Naive thymus-derived CD8-positive, alpha-beta T cell (primary cell): ENCODE results near the gene EGLN1. TPM values are rescaled to one million over a fixed set of nuclear protein-coding genes. Genes with fewer than 3 reads are reported as not detected.

Source experiments
- ATAC-seq, 2 donors: fragments of 150-1000 bp; cut with Tn5 transposase in 1 of 2; sonication (Bioruptor Pico), chemical (Tn5 transposase) in 1 of 2; 1 replicate in 1 of 2; 2 replicates in 1 of 2; pipeline ENCODE4 v1.10.0; 2021; ENCODE audit warnings: mild to moderate bottlenecking in 2 of 2, moderate library complexity in 2 of 2
- POLR2A ChIA-PET: fragments of 350-600 bp; sonication (Branson Sonifier 250); formaldehyde crosslinking; loops from one replicate; lab custom pipeline; 2021; ENCODE audit warnings: antibody characterized with exemption; lab: Charles Lee
- DNase-seq, 10 donors: peaks; one replicate each; pipeline versions ENCODE4 v3.0.0 to v3.0.0-alpha.2; 2020 to 2022
- H3K27ac Mint-ChIP-seq, 10 donors: one replicate each; pipeline ENCODE4 v1.8.0; 2020 to 2022; ENCODE audit warnings: mild to moderate bottlenecking in 10 of 10, mixed read lengths in 10 of 10, moderate library complexity in 4 of 10, inconsistent platforms in 1 of 10
- H3K27me3 Mint-ChIP-seq, 5 donors: one replicate each; pipeline ENCODE4 v1.8.0; 2021 to 2022; ENCODE audit warnings: mixed read lengths in 5 of 5
- H3K36me3 Mint-ChIP-seq, 3 donors: one replicate each; pipeline ENCODE4 v1.8.0; 2020 to 2022; ENCODE audit warnings: mixed read lengths in 3 of 3, mild to moderate bottlenecking in 2 of 3, inconsistent platforms in 1 of 3
- H3K4me1 Mint-ChIP-seq, 4 donors: one replicate each; pipeline ENCODE4 v1.8.0; 2021 to 2022; ENCODE audit warnings: mixed read lengths in 4 of 4
- H3K4me3 Mint-ChIP-seq, 10 donors: one replicate each; pipeline ENCODE4 v1.8.0; 2020 to 2022; ENCODE audit warnings: mild to moderate bottlenecking in 10 of 10, mixed read lengths in 10 of 10, moderate library complexity in 6 of 10, inconsistent platforms in 1 of 10
- H3K9me3 Mint-ChIP-seq, 9 donors: one replicate each; pipeline ENCODE4 v1.8.0; 2020 to 2022; ENCODE audit warnings: mixed read lengths in 9 of 9, mild to moderate bottlenecking in 3 of 9, inconsistent platforms in 1 of 9, moderate library complexity in 1 of 9
- polyA plus RNA-seq, 3 donors: library from polyadenylated mRNA; unstranded; fragments of 300-500 nt; fragmentation: Illumina TruSeq; gene quantifications; one replicate each; pipeline ENCODE4 v1.2.3, GENCODE V29; 2021
- total RNA-seq, 8 experiments: library from RNA in 2 of 8; stranded (reverse) in 2 of 8; gene quantifications; one replicate each; pipeline ENCODE4 v1.2.3 and lab custom pipeline; 2021 to 2026

The EGLN1 gene
- total and polyA plus RNA-seq, 5 experiments from 2014 or later = 17.8 to 32.7 (median 27.3) TPM

DNA sequence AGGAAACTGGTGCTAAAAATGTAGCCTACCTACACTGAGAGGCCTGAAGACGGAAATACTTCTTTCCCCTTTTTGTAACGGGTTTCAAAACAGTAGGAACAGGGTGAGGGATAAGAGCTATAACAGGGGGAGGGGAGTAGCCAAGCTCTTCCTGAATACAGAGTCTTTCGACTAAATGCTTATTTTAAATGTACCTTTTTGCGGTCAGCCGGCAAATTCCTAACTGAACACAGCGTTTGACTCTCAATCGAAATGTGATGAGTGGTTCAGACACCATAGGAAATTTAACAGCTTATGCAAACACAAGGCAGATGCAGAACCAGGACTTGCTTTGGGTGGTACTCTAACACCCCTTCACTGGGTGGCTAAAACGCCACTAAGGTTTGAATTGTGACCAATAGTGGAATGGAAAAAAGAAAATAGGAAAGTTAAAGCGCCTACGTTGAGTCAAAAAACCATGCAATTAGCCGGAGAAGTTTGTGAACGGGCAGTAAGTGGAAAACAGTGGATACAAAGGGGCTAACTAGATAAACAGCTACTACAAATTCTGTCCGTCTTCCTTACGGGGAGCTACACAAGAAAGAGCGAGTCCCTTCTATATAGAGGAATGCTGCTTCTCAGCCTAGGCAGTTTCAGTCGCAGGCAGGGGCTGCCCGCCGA is 1.7 kb downstream of the EGLN1 start:
- H3K9me3 Mint-ChIP-seq = no peaks in the 10 kb centered on the region
- H3K4me3 Mint-ChIP-seq = peak overlapping the region; percentile 80 to 97 (median 95)
- DNase-seq (peak in 2 of 10 donors; percentile 10 to 12), ATAC-seq (no peak)
- H3K4me1 Mint-ChIP-seq = peaks cover 36 to 58% (median 55%) of the 10 kb centered on the region in 4 donors
- peaks cover 0 to 25% (median 0%) of the 10 kb centered on the region in 3 donors for H3K36me3 Mint-ChIP-seq
- H3K27me3 Mint-ChIP-seq = no peaks in the 10 kb centered on the region
- peak overlapping the region; percentile 64 to 96 (median 92) for H3K27ac Mint-ChIP-seq
- POLR2A ChIA-PET = interaction anchor here (0.6 to 3.0 kb wide), 6 partner anchors 8 to 192 kb away, joined by 3 to 37 read pairs (median 4); partner anchors contain the start of genes EXOC8, SPRTN and TSNAX

DNA sequence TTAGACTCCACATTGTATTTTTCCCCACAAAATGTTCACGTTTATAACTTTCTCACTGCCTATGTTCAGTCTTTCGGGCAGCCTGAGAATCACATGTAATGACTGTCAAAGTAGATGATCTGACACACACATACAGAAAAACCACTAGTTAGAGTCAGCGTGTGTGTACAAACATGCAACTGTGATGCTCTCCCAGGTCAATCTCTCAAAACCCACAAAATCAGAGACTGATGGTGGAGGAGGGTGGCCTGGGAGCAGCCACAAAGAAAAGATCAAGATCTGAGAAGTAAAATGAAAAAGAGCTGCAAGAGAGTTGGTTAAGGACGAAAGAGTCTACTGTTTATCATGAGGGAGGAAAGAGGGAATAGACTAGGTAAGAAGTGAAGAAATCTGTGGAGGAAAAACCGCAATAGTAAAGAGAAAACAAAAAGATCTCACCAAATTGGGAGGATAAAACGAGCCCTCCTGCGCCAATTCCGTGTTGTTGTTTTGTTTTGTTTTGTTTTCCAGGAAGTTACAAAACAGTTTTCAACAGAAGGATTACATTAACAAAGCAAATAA is 2.3 kb downstream of the EGLN1 start:
- no peaks in the 10 kb centered on the region for H3K9me3 Mint-ChIP-seq
- DNase-seq (no peak), ATAC-seq (no peak)
- peaks cover 0 to 28% (median 0%) of the 10 kb centered on the region in 3 donors for H3K36me3 Mint-ChIP-seq
- H3K4me3 Mint-ChIP-seq = peak overlapping the region; percentile 80 to 97 (median 95)
- H3K27me3 Mint-ChIP-seq = no peaks in the 10 kb centered on the region
- POLR2A ChIA-PET = interaction anchor here (0.6 to 3.0 kb wide), 3 partner anchors 16 to 109 kb away, joined by 3 to 37 read pairs (median 23); partner anchors contain the start of genes EXOC8, SPRTN and TSNAX
- H3K27ac Mint-ChIP-seq = peak overlapping the region in 9 of 10 donors; percentile 64 to 96 (median 92)
- peaks cover 36 to 62% (median 60%) of the 10 kb centered on the region in 4 donors for H3K4me1 Mint-ChIP-seq

DNA sequence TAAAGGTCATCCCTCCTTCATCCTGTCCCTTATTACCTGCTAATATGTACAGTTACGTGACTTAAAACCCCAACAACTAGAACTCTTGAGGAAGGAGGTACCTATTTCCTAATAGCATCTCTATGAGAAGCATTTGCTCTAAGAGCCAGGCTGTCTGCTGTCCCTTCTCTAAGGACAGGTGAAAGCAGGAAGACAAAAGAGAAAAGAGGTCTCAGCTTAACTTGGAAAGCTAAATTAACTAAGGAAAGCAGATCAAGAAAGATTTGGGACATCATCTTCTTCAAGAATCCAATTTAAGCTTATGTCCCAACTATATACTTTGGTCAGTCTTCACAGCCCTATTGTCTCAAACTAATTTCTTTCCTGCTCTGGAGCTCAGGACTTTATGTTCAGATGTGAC is 2.9 kb downstream of the EGLN1 start:
- ATAC-seq = no peak
- peak overlapping the region in 1 of 10 donors; percentile 24 for H3K27ac Mint-ChIP-seq
- peaks cover 39 to 68% (median 66%) of the 10 kb centered on the region in 4 donors for H3K4me1 Mint-ChIP-seq
- peak overlapping the region; percentile 76 to 97 (median 94) for H3K4me3 Mint-ChIP-seq
- H3K27me3 Mint-ChIP-seq = no peaks in the 10 kb centered on the region
- H3K36me3 Mint-ChIP-seq = peaks cover 0 to 31% (median 3%) of the 10 kb centered on the region in 3 donors
- no peak for DNase-seq
- no peaks in the 10 kb centered on the region for H3K9me3 Mint-ChIP-seq
- POLR2A ChIA-PET = no interaction called here

DNA sequence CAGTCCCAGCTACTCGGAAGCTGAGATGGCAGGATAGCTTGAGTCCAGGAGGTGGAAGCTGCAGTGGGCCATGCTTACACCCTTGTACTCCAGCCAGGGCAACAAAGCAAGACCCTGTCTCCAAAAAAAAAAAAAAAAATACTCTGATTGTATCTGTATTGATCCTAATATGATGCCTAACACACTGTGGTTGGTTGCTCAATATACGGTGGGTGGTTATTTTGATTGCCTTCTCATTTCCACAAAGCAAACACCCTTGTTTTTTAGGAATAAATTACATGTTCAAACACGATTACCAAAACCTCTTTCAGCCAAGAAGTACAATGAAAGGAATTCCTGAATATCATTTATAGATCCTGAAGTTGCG is 3.4 kb downstream of the EGLN1 start:
- Mint-ChIP-seq H3K27ac (peak overlapping the region in 1 of 10 donors; percentile 33), H3K4me1 (peaks cover 42 to 72% (median 70%) of the 10 kb centered on the region in 4 donors), H3K9me3 (no peaks in the 10 kb centered on the region), H3K27me3 (no peaks in the 10 kb centered on the region), H3K4me3 (peak overlapping the region; percentile 76 to 97 (median 94)), H3K36me3 (peaks cover 0 to 36% (median 7%) of the 10 kb centered on the region in 3 donors)
- DNase-seq (no peak), ATAC-seq (no peak)
- POLR2A ChIA-PET = no interaction called here

DNA sequence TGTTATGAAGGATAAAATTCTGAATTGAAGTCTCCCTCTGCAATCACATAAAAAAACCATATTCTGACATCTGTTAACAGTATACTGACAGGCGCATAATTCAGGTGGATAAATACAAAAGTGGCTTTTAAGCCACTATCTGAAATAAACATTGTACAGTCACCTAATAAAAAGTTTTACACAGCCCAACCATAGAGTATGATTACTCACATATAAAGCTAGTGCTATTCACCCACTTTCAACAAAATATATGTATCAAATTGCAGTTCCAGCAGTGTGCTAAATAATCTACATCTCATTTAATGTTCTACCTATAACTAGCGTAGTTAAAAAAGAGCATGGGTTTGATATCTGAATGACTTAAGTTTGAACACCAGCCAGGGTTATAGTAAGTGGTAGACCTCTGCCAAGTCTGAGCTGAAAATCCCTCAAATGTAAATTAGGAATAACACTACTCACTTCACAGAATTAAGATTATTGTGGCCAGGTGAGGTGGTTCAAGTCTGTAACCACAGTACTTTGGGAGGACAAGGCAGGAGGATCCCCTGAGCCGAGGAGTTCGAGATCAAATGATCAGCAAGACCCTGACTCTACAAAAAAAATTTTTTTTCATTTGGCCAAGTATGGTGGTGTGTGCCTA is 3.9 kb downstream of the EGLN1 start:
- Mint-ChIP-seq H3K27ac (peak overlapping the region in 1 of 10 donors; percentile 33), H3K27me3 (no peaks in the 10 kb centered on the region), H3K4me1 (peaks cover 47 to 75% (median 72%) of the 10 kb centered on the region in 4 donors), H3K4me3 (peak overlapping the region; percentile 76 to 97 (median 94)), H3K36me3 (peaks cover 0 to 41% (median 10%) of the 10 kb centered on the region in 3 donors), H3K9me3 (no peaks in the 10 kb centered on the region)
- POLR2A ChIA-PET = no interaction called here
- ATAC-seq (no peak), DNase-seq (no peak)

DNA sequence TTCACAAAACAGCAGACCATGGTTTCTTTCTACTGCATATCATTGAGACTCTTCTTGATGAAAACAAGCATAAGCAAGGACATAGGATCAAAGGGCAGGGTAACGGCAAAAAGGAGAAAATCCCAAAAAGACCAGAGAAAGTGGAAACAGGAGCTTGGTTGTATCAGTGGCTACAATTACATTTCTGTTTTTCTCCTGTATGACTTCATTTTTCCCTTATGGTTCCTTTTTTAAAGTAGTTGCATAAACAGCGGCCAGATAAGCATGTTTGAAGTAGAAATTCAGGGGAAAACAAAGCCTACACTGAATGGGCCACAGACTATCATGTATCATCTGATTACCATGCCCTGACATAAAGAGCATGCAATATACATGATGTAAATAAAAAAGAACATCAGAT is 4.6 kb downstream of the EGLN1 start:
- DNase-seq (no peak), ATAC-seq (no peak)
- Mint-ChIP-seq H3K4me3 (peak overlapping the region; percentile 57 to 97 (median 76)), H3K9me3 (no peaks in the 10 kb centered on the region), H3K27ac (peak overlapping the region in 1 of 10 donors; percentile 10), H3K27me3 (no peaks in the 10 kb centered on the region), H3K36me3 (peaks cover 0 to 45% (median 17%) of the 10 kb centered on the region in 3 donors), H3K4me1 (peaks cover 52 to 75% (median 73%) of the 10 kb centered on the region in 4 donors)
- POLR2A ChIA-PET = no interaction called here

DNA sequence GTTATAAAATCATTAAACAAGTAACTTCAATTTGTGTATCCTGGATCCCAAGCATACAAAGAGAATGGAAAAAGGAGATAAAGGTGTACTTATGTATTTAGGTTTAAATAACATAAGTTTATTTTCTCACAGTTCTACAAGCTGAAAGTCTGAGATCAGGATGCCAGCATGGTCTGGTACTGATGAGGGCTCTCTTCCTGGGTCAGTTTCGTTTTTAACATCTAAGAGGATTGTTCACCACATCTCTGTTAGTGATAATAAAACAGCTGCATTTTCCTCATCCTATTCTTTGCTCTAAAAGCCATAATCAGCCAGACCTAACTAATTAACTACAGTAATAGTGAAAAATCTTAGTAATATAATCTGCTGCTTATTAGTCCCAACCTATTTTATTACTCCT is 5.2 kb downstream of the EGLN1 start:
- POLR2A ChIA-PET = no interaction called here
- peaks cover 55 to 79% (median 77%) of the 10 kb centered on the region in 4 donors for H3K4me1 Mint-ChIP-seq
- no peaks in the 10 kb centered on the region for H3K27me3 Mint-ChIP-seq
- DNase-seq (no peak), ATAC-seq (no peak)
- H3K36me3 Mint-ChIP-seq = peaks cover 0 to 51% (median 23%) of the 10 kb centered on the region in 3 donors
- peak overlapping the region; percentile 20 to 97 (median 72) for H3K4me3 Mint-ChIP-seq
- H3K9me3 Mint-ChIP-seq = no peaks in the 10 kb centered on the region
- H3K27ac Mint-ChIP-seq = no peak overlapping the region

DNA sequence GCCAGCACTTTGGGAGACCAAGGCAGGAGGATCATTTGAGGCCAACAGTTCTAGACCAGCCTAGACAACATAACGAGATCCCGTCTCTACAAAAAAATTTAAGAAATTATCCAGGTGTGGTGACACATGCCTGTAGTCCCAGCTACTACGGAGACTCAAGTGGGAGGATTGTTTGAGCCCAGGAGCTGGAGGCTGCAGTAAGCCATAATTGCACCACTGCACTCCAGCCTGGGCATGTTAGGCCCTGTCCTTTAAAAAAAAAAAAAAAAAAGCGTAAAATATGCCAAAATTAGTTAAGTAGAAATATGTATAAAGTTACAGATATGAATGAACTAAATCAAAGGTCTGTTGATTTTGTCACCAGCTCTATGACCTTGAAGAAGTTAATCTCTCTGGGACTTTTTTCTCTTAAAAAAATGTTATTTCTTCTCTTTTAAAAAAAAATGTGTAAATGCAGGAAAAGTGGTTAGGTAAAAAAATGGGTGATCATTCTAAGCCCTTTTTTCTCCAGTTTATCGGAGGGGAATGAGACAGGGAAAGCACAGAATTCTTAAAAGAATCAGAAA is 7.0 kb downstream of the EGLN1 start:
- POLR2A ChIA-PET = no interaction called here
- Mint-ChIP-seq H3K4me3 (peak overlapping the region in 4 of 10 donors; percentile 11 to 60 (median 42)), H3K36me3 (peaks cover 0 to 54% (median 23%) of the 10 kb centered on the region in 3 donors), H3K27me3 (no peaks in the 10 kb centered on the region), H3K9me3 (no peaks in the 10 kb centered on the region), H3K4me1 (peaks cover 48 to 80% (median 71%) of the 10 kb centered on the region in 4 donors), H3K27ac (no peak overlapping the region)
- DNase-seq (no peak), ATAC-seq (no peak)

DNA sequence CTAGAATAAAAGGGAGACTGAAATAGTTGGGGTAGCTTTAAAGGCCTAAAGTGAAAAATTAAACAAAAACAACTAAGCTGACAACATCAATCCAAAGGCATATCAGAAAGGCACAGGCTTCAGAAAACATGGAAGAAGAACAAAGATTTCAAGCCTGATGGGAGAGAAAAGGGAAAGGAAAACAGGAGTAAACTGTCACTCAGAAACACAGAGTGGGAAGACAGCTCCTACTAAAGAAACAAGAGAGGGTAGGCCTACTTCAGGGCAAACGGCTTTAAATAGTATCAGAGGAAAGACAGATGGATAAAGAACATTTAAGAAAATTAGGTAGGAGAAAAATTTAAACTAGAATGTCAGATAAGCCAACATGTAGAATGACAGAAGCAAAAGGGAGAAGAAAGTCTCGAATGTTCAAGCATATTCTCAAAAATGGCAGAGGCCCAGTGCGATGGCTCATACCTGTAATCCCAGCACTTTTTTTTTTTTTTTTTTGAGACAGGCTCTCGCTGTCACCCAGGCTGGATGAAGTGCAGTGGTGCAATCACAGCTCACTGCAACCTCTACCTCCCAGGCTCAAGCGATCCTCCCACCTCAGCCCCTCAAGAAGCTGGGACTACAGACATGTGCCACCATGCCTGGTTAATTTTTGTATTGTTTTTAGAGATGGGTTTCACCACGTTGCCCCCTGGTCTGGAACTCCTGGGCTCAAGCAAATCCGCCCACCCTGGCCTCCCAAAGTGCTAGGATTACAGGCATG is 7.6 kb downstream of the EGLN1 start:
- ATAC-seq (no peak), DNase-seq (no peak)
- Mint-ChIP-seq H3K27ac (peak overlapping the region in 2 of 10 donors; percentile 4 to 49), H3K4me1 (peaks cover 41 to 74% (median 65%) of the 10 kb centered on the region in 4 donors), H3K9me3 (no peaks in the 10 kb centered on the region), H3K4me3 (peak overlapping the region in 8 of 10 donors; percentile 7 to 59 (median 48)), H3K27me3 (no peaks in the 10 kb centered on the region), H3K36me3 (peaks cover 0 to 50% (median 23%) of the 10 kb centered on the region in 3 donors)
- POLR2A ChIA-PET = no interaction called here

DNA sequence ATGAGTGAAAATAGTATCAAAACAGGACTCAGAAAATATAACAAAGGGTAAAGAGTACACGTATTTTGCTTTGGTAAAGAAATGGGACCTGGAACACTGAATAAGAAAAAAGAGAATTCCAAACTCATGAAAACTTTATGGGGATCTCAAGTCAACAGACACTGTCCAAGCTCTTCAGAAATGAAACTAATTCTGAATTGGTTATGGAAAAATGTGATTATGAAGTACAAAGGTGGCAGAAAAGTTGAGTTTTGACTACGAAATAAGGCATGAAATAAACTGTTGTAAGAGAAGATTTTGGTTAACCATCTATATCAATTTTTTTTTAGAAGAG is 8.4 kb downstream of the EGLN1 start:
- Mint-ChIP-seq H3K4me1 (peaks cover 37 to 66% (median 58%) of the 10 kb centered on the region in 4 donors), H3K27ac (peak overlapping the region in 1 of 10 donors; percentile 9), H3K4me3 (peak overlapping the region in 8 of 10 donors; percentile 15 to 59 (median 48)), H3K9me3 (no peaks in the 10 kb centered on the region), H3K36me3 (peaks cover 0 to 48% (median 23%) of the 10 kb centered on the region in 3 donors), H3K27me3 (no peaks in the 10 kb centered on the region)
- POLR2A ChIA-PET = no interaction called here
- DNase-seq (no peak), ATAC-seq (no peak)

DNA sequence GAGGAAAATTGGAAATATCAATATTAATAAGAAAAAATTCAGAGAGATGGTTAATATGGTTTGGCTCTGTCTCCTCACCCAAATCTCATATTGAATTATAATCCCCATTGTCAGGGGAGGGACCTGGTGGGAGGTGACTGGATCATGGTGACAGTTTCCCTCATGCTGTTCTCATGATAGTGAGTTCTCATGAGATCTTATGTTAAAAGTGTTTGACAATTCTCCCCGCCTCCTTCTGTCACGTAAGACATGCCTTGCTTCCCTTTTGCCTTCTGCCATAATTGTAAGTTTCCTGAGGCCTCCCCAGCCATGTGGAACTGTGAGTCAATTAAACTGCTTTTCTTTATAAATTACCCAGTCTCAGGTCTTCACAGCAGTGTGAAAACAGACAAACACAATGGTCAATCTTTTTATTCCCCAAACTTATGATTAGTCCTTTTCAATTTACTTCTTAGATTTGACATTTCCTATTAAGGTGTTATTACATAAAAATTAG is 11.0 kb downstream of the EGLN1 start:
- peak overlapping the region in 1 of 10 donors; percentile 65 for H3K27ac Mint-ChIP-seq
- peak overlapping the region in 4 of 10 donors; percentile 5 to 61 (median 12) for H3K4me3 Mint-ChIP-seq
- peaks cover 25 to 47% (median 35%) of the 10 kb centered on the region in 4 donors for H3K4me1 Mint-ChIP-seq
- peaks cover 0 to 31% (median 24%) of the 10 kb centered on the region in 3 donors for H3K36me3 Mint-ChIP-seq
- ATAC-seq = no peak
- POLR2A ChIA-PET = interaction anchor here (1.2 kb wide), 2 partner anchors 10 to 11 kb away, joined by 3 to 5 read pairs; partner anchors contain the start of gene EGLN1
- H3K9me3 Mint-ChIP-seq = no peaks in the 10 kb centered on the region
- no peaks in the 10 kb centered on the region for H3K27me3 Mint-ChIP-seq
- no peak for DNase-seq
